GM19395 (cell line): ENCODE measurements around the gene FBL.

Source experiments
- ATAC-seq: cut with Tn5 transposase; IDR thresholded peaks from one replicate; pipeline ENCODE4 v1.9.1; 2021; ENCODE audit warnings: mild to moderate bottlenecking, moderate library complexity; ENCODE audit not compliant: unreplicated experiment

Gene FBL

DNA sequence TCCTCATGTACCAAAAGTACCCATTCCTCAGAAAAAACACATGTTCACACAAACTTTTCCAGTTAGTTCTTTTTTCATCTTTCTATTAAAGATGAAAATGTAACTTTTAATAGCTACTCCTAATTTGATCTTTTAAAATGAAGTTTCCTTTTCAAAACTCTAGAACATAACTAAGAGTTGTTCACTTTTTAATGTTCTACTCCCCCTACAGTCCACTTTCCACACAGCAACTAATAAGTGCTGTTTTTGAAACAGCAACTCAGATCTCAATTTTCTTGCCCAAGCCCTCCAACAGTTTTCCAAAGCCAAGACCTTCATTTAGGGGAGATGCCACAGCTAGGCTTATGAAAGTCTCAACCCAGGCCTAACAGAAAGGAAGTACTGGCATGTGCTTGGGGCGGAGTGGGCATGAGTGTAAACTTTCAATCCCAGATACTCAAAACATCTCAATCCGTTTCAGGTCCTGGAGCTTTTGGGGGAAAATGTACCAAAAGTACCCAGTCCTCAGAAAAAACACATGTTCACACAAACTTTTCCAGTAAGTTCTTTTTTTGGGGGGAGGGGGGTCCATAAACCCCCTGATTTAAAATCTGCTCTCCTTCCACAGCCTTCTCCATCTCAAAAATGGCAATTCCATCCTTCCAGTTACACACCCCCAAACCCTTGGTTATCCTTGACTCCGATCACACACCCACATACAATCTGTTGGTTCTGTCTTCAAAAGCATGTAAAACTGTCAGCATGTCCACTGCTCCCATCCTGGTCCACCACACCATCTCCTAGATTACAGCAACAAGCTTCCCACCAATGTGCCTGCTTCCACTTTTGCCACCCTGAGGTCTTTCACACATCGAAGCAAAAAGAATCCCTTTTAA is 2.0 kb downstream of the FBL start:
- ATAC-seq, result no peak

DNA sequence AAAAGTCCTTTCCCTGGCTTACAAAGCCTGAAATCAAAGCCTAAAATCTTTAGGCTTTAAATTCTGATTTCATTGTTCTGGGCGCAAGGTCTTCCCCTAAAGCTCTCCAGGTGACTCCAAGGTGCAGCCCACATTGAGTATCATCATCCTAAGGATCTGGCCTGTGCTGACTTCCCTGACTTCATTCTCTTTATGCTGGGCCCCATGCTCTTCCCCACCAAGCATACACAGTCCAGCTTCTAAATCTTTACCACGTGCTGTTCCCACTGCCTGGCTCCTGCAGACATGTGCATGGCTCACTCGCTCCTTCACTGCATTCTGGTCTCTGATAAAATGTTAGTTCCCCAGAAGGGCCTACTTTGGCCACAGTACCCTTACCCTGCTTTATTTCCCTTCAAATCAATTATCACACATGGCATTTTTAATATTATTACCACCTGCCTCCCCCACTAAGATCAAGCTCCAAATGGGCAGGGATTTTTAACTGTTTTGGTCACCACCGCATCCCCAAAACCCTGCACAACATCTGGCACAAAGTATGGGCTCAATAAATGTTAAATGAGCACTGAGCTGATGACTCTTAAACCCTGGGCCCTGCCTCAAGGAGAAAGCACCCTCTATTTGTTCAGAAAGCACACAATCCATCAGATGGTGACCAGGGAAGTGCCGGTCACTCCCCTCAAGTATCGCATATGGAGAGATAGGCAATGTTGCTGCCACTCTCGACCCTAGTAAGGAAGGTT is 3.3 kb downstream of the FBL start:
- no peak for ATAC-seq

DNA sequence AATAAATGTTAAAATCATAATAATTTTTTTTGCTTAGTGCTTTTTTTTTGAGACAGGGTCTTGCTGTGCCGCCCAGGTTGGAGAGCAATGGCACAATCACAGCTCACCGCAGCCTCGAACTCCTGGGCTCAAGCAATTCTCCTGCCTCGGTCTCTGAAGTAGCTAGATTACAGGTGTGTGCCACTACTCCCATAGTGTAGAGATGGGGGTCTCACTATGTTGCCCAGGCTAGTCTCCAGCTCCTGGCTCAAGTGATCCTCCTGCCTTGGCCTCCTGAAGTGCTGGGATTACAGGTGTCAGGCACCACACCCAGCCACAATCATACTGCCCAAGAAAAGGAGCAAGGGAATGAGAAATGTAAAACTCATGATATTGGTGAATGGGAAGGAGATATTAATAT is 5.1 kb downstream of the FBL start:
- ATAC-seq, result no peak

DNA sequence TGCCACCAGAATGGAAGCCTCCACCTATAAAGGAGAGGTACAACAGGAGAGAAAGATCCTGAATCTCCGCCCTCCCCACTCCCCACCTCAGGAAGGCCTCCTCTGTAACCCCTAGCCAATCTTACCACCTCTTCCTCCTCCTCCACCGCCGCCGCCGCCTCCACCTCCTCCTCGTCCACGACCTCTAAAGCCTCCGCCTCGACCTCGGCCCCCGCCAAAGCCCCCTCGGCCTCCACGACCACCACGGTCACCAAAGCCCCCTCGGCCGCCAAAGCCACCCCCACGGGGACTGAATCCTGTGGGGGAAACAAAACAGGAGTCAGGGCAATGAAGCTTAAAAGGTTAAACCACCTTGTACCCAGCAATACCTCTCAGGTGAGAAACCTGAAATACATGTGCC is 5.7 kb downstream of the FBL start:
- no peak for ATAC-seq

DNA sequence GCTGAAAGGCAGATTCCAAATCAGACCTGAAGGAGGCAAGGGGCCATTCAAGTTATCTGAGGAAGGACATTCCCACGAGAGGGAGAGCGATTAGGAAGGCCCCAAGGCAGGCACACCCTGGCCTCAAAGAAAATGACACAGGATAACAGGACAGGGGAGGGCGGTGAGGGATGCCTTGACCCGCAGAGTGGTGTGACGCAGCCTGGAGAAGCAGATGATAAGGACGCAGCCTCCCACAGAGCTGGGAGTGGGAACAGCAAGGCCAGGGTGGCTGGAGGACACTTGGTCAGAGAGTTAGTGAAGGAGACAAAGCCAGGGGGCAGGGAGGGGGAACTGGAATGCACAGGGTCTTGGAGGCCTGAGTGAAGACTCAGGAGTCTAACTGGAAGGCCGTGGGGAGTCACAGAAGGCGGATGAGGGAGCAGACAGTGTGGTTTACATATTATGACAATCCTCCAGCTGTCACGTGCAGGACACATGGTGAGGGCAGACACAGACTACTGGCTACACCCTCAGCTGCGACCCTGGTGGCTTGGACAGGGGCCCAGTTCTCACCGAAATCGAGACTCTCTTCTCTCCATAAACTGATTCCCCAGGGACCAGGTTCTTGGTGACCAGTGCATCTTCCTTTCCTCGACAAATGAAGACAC is 6.4 kb downstream of the FBL start:
- ATAC-seq, result no peak

DNA sequence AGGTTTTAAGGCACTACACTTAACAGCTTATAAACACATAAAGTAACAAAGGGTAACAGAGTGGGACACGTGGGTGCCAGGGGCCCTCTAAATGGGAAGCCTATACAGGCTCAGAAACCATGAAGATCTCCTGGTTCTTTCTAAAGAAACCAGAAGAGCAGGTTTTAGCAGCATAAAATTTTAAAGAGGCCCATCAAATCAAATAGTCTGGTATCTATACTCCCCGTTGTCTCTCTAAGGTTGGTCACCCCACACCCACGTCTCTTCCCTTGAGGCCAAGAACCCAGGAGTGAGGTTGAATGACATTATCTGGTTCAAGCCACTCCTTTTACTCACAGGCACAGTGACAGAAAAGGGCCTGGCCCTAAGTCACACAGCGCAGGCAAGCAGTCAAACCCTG is 7.6 kb downstream of the FBL start:
- ATAC-seq, result no peak

DNA sequence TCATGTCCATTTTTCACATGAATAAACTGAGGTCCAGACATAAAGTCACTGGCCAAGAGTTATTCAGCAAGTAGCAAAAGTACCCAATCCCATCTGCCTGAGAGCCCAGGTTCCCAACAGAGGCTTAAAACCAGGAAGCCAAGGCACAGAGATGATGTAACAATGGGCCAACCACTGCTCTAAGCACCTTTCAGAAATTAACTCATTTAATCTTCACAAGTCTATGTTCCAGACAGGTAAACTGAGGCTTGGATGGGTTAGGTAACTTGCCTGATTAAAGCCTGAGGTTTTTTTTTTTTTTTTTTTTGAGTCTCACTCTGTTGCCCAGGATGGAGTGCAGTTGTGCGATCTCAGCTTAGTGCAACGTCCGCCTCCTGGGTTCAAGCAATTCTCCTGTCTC is 8.2 kb downstream of the FBL start:
- no peak for ATAC-seq

DNA sequence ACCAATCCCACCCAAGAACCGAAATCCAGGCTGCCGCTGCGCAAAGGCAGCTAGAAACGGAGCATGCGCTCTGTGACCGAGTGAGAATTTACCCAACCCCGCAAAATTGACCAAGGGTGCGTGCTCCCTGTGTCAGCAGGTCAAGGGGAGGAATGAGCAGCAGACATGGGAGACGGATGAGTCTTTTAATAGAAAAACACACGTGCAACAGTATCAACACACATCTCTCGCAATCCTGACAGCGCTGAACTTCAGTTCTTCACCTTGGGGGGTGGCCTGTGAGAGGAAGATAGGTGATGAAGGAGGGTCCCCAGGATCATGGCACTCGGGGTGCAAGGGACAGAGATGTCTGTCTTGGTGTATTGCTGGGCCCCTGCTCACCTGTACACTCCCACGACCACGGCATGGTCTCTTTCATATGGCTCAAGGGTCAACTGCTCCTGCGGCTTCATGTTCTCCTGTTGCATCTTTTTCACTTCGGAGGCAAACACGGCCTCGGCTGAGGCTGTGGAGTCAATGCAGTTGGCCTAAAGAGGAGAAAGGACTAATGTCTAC is 11.8 kb downstream of the FBL start:
- ATAC-seq, result no peak

DNA sequence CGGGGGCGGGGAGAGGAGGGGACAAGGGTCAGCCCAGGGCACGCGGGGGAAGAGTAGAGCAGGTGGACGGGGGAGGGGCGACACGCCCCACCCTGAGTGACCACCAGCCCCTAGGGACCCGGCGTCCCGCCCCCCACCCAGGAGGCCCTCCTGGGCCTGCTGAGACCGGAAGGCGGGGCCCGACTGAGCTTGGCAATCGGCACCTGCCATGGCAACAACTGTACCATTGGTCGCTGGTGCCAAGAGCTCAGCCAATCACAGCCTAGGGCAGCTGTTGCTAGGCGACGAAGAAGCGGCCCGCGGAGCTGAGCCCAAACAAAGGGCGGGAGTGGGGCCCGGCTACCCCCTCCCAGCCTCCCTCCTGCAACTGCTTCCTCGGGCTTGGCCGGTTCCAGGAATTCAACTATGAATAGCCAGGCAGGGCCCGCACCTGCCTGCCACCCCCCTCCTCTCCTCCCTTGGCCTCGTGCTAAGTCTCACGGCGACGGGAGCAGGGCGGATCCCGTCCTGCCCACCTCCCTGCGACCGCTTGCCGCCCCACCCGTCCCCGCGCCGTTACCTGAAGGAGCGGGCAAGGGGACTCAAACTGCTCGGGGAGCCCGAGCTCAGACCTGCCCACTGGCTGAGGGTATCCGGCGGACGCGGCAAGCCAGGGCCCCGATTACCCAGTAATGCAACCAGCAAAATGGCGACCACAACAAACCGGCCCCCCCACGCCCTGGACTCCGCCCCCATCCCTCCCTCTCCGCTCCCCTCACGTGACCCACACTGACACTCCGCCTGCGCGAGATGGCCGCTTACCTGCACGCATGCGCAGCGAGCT is 12.5 kb downstream of the FBL start, which contains the start of gene DYRK1B:
Gene DYRK1B (minus strand): TSS at position 699 of the 823 bp plus-strand sequence. CDS start 2,295 bp downstream, outside the sequence.
- peak; percentile 87 for ATAC-seq

DNA sequence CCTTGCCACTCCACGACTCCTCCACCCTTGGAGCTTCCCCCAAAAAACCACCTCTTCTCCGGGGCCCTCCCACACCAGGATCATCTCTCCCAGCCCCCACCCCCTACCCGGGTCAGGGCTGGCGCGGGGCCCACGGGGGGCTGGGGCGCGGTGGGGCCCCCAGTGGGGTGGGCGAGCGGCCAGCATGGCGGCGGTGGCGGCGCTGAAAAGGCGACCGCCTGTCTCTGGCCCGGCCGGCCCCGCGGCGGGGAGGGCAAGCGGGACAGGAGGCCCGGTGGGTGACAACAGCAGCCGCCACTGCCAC is 13.1 kb downstream of the FBL start:
- ATAC-seq, result no peak

DNA sequence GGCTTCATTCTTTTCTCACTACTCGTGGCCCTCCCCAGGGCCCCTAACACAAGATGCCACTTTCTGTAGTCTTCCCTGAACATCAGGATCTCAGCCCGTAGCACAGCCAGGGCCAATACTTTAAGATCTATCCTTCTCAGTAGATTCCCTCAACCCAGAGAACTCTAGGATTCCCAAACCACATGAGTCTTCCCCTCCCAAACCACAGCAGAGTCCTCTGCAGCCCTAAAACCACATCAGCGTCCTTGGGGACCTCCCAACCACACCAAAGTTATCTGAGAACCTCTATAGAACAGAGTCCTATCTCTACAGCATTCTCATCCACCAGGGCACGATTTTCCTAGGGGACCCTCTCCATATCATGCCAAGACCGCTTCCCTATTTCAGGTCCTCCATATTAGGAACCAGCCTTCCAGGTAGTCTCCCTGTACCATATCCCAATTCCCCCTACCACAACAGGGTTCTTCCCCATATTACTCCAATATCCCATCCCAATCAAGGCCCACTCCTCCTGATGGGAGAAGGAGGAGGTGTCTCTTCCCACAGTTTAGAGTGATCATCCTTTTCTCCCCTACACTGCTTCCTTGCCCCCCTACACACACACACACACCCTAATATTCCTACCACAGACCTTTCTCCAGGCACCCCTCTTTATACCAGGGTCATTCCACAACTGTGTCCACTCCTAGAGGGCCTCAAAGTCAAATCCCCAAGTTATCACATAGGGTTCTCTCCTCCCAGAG is 13.7 kb downstream of the FBL start:
- no peak for ATAC-seq

DNA sequence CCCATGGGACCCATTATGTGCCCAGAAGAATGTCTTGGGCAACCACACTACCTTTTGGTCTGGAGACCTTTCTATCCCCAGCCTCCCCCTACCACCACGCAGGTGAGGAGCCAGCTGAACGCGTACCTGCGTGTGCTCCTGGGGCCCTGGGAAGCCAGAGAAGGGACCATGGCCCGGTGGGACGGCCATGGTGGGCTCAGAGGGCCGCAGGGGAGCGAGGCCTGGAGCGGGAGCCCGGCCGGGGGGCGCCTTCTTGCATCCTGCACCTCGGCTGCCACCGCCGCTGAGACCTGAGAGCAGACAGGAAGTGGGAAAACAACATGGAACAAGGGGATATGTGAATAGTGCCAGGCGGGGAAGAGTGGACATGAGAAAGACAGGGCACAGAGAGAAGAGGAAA is 14.5 kb downstream of the FBL start:
- ATAC-seq, result no peak

DNA sequence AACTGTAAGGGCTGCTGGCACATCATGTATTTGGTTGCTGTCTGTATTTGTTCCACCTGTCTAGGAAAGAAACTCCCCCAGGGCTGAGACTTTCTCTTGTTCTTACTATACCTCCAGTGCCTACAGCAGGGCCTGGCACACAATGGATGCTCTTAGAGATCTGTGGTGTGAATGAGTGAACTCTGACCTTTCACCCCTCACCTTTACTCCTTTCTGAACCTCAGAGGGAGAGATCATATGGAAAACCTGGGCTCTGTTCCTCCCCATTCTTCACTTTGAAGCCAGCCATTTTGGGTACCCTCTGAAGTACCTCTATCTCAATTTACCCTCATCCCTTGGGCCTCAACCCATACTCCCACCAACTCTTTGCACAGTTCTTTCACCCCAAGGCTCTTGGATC is 15.3 kb downstream of the FBL start:
- ATAC-seq, result no peak

DNA sequence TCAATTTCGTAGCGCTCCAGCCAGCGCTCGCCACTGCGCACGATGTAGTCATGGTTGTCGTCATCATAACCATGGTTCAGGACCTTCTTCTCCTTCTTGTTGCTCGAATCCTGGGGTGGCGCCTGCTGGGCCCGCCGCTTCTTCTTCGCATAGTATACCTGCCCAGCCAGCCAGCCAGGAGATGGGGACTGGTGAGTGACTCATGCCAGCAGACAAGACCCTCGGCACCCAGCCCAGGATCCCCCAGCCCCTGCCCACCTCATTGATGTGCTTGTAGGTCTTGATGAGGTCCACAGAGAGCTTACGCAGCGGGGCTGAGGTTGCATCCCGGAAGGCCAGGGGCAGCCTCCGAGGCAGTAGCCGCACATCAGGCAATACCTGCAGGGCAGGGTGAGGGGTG is 15.8 kb downstream of the FBL start:
- no peak for ATAC-seq

DNA sequence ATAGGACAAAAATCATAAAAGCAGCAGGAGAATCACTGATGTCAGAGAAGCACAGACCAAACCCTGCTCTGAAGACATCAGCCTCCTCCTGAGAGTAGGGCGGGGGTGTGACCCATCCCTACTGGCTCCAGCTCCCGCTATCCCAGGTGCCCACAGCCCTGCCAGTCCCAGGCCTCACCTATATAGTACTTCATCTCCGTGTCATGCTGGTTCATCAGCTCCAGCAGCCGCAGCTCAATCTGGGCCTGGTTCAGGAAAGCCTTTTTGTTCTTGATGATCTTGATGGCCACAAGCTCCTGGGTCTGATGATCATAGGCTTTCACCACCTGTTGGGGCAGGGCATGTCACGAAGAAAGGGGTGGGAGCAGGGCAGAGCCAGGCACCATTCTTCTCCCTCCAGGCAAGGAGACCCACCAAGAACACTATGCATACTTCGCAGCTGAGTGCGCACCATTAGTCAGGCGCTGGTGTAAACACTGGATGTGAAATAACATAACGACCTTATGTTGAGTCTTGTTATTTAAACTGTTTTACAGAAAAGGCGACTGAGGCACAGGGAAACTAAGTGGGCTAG is 16.4 kb downstream of the FBL start:
- ATAC-seq, result no peak

DNA sequence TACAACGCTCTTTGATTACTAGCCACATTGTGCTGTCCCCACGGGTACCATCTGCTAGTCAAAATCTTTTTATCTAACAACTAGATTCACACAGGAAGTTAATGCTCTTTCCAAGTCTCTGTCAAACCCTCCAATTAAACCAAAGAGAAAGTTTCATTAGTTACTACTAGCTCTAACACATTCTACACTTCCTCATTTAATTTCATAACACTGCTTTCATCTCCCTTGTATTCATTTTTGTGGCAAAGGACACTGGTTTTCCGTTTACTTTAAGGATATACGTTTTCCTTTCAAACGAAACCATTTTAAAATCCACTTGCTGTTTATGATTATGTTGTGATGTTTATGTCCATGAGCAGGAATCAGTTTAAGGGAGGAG is 17.5 kb downstream of the FBL start:
- ATAC-seq, result no peak

DNA sequence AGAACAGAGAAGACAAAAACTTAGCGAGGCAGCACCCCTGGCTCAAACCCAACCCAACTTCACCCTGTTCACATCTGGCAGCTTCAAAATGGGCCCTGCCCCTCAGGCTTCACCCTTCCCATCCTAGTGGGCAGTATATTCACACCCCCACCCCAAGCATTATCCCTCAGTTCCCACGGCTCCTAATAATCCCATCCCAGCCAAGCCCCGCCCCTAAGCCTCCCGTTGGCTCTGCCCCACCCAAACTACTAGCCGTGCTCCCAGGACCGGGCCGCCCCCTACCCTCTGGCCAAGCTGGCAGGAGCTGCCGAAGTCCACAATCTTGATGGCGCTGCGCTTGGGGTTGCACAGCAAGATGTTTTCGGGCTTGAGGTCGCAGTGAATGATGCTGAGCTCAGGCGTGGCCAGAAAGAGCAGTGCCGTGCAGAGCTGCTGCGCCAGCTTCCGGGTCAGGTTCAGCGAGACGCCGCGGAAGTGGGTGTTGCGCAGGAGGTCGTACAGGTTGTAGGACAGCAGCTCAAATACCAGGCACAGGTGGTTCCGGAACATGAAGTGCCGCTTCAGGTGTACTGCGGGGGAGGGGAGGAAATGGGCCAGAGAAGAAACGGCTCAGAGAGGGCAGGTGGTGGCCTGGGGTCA is 18.0 kb downstream of the FBL start:
- no peak for ATAC-seq

DNA sequence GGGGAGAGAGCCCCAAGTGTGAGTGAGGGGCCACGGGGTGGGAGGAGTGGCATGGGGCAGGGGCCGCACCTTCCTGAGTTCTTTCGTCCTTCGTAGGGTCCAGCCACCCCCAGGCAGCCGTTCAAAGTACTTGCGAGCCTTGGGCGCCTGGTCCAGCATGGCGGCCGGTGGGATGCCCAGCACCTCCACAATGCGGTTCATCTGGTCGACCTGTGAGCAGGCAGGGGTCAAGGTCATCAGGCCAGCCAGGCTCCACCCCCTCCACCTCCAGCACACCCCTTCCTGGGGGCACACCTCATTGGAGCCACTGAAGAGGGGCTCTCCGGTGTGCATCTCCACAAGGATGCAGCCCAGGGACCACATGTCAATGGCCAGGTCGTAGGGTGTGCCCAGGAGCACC is 19.0 kb downstream of the FBL start:
- no peak for ATAC-seq

DNA sequence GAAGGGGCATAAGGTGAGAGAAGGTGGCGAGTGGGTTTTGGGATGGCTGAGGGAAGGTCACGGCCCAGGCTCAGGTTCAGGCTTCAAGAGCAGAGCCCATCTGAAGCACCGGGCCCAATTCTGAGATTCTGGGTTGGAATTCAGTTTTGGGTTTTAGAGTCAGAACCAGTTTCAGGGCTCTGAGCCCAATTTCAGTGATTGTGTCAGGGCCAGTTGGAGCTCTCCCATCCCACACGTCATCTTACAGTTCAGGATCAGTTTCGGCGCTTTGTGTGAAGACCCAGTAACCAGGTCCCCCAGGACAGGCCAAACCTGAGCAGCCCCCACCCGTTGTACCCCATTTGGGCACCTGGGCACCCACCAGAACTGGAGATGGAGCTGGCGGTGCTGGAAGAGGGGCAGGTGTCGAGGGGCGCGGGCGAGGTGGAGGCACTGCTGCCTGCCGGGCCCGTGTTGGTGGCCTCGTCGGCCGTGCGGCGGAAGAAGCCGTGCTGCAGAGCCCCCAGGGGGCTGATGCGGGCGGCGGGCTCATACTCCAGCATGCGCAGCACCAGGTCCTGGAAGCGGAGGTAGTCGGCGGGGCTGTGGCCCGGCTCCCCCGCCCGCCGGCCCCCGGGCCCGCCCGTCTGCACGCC is 19.8 kb downstream of the FBL start:
- ATAC-seq, result no peak
